Stimulated activated naive CD8-positive, alpha-beta T cell treated with anti-CD3 and anti-CD28 coated beads, Interleukin-15, amount 100 ng/mL, for 72 hours (primary cell): ENCODE measurements around the gene NDC1.

Source experiments
- ATAC-seq: fragments of 150-1000 bp; cut with Tn5 transposase; 2 replicates; pipeline ENCODE4 v1.10.0; 2021; ENCODE audit warnings: mild to moderate bottlenecking, moderate library complexity
- DNase-seq, 2 donors: peaks; one replicate each; pipeline ENCODE4 v3.0.0; 2021 to 2022
- H3K27ac Mint-ChIP-seq, 2 donors: one replicate each; pipeline ENCODE4 v1.8.0; 2022; ENCODE audit warnings: mild to moderate bottlenecking in 2 of 2, mixed read lengths in 2 of 2, moderate library complexity in 2 of 2
- H3K27me3 Mint-ChIP-seq: one replicate; pipeline ENCODE4 v1.8.0; 2022; ENCODE audit warnings: mixed read lengths
- H3K4me1 Mint-ChIP-seq: one replicate; pipeline ENCODE4 v1.8.0; 2022; ENCODE audit warnings: mild to moderate bottlenecking, mixed read lengths
- H3K4me3 Mint-ChIP-seq, 2 donors: one replicate each; pipeline ENCODE4 v1.8.0; 2022; ENCODE audit warnings: mild to moderate bottlenecking in 2 of 2, mixed read lengths in 2 of 2, moderate library complexity in 1 of 2
- H3K9me3 Mint-ChIP-seq, 2 donors: one replicate each; pipeline ENCODE4 v1.8.0; 2022; ENCODE audit warnings: mixed read lengths in 2 of 2

NDC1 gene

GRCh38 chr1:53804791-53805505 lies 33.1 kb downstream of the NDC1 start:
- ATAC-seq (no peak), DNase-seq (no peak)
- no peaks in the 10 kb centered on the region for H3K9me3 Mint-ChIP-seq
- no peak overlapping the region for H3K4me3 Mint-ChIP-seq
- H3K27ac Mint-ChIP-seq: no peak overlapping the region
- H3K27me3 Mint-ChIP-seq: no peaks in the 10 kb centered on the region
- H3K4me1 Mint-ChIP-seq: no peaks in the 10 kb centered on the region

GRCh38 chr1:53804181-53804580 lies 33.9 kb downstream of the NDC1 start:
- DNase-seq (no peak), ATAC-seq (no peak)
- Mint-ChIP-seq H3K4me3 (no peak overlapping the region), H3K27me3 (no peaks in the 10 kb centered on the region), H3K4me1 (no peaks in the 10 kb centered on the region), H3K9me3 (no peaks in the 10 kb centered on the region), H3K27ac (no peak overlapping the region)

- Mint-ChIP-seq H3K4me3 (no peak overlapping the region), H3K27ac (no peak overlapping the region), H3K27me3 (no peaks in the 10 kb centered on the region), H3K4me1 (no peaks in the 10 kb centered on the region), H3K9me3 (no peaks in the 10 kb centered on the region)
- DNase-seq: no peak
- ATAC-seq: no peak
These were observed 37.5 kb downstream of the NDC1 start for GRCh38 chr1:53800621-53801020.

DNA sequence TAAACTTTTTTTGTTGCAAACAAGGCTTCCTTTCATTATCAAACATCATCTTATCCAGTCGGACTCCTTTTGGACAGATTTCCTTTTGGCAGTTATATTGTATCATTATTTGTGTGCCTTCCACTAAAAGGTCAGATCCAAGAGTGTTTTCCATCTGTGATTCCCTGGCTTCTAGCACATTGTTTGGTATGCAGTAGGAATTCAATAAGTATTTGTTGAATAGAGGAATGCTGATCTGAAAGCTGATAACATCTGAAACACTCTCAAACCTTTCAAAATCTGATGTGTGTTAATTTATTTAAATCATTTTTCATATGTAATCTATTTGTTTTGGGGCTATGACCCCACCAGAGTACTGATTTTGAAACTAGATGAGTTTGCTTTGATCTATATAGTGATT lies 39.0 kb downstream of the NDC1 start:
- H3K4me3 Mint-ChIP-seq: no peak overlapping the region
- H3K27me3 Mint-ChIP-seq: no peaks in the 10 kb centered on the region
- no peaks in the 10 kb centered on the region for H3K9me3 Mint-ChIP-seq
- ATAC-seq (no peak), DNase-seq (no peak)
- H3K4me1 Mint-ChIP-seq: no peaks in the 10 kb centered on the region
- H3K27ac Mint-ChIP-seq: no peak overlapping the region

- DNase-seq: no peak
- H3K27me3 Mint-ChIP-seq: no peaks in the 10 kb centered on the region
- H3K27ac Mint-ChIP-seq: no peak overlapping the region
- no peaks in the 10 kb centered on the region for H3K9me3 Mint-ChIP-seq
- H3K4me3 Mint-ChIP-seq: no peak overlapping the region
- H3K4me1 Mint-ChIP-seq: no peaks in the 10 kb centered on the region
- ATAC-seq: no peak
These were observed 45.3 kb downstream of the NDC1 start for GRCh38 chr1:53792806-53793205.

GRCh38 chr1:53787655-53788054 lies 50.4 kb downstream of the NDC1 start:
- no peak for DNase-seq
- Mint-ChIP-seq H3K4me1 (peaks cover 10% of the 10 kb centered on the region), H3K27me3 (no peaks in the 10 kb centered on the region), H3K9me3 (no peaks in the 10 kb centered on the region), H3K27ac (no peak overlapping the region), H3K4me3 (no peak overlapping the region)
- ATAC-seq: no peak

GRCh38 chr1:53783056-53783455 lies 55.0 kb downstream of the NDC1 start:
- H3K9me3 Mint-ChIP-seq: no peaks in the 10 kb centered on the region
- H3K4me3 Mint-ChIP-seq: no peak overlapping the region
- DNase-seq: peak in 1 of 2 donors; percentile 39
- no peaks in the 10 kb centered on the region for H3K27me3 Mint-ChIP-seq
- H3K27ac Mint-ChIP-seq: no peak overlapping the region
- peak; percentile 100 for ATAC-seq
- peaks cover 10% of the 10 kb centered on the region for H3K4me1 Mint-ChIP-seq

- Mint-ChIP-seq H3K4me3 (no peak overlapping the region), H3K4me1 (peaks cover 10% of the 10 kb centered on the region), H3K27ac (peak overlapping the region in 1 of 2 donors; percentile 59), H3K27me3 (no peaks in the 10 kb centered on the region), H3K9me3 (no peaks in the 10 kb centered on the region)
- ATAC-seq (no peak), DNase-seq (no peak)
These were observed 56.4 kb downstream of the NDC1 start for GRCh38 chr1:53781654-53782053.

DNA sequence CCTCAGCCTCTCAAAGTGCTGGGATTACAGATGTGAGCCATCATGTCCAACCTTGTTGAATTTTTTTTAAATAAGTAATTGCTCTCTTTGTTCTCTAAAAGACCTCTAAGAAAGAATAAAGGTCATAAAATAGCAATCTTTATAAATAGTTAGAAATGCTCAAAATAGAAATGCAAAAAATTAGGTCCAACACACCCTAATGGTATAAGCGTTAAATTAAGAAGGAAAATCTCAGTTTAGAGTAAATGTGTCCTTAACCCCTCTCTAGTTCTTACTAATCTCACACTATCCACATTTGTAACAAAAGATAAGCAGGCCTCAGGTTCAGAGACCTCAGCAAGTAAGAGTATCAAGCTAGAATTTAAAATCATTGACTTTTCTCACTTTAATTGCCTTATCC lies 60.8 kb downstream of the NDC1 start:
- no peak for ATAC-seq
- H3K27me3 Mint-ChIP-seq: no peaks in the 10 kb centered on the region
- H3K4me3 Mint-ChIP-seq: no peak overlapping the region
- no peak for DNase-seq
- no peak overlapping the region for H3K27ac Mint-ChIP-seq
- no peaks in the 10 kb centered on the region for H3K9me3 Mint-ChIP-seq
- H3K4me1 Mint-ChIP-seq: no peaks in the 10 kb centered on the region

GRCh38 chr1:53771648-53772047 lies 66.4 kb downstream of the NDC1 start:
- Mint-ChIP-seq H3K27ac (peak overlapping the region in 1 of 2 donors; percentile 72), H3K27me3 (no peaks in the 10 kb centered on the region), H3K4me1 (peaks cover 12% of the 10 kb centered on the region), H3K4me3 (no peak overlapping the region), H3K9me3 (no peaks in the 10 kb centered on the region)
- ATAC-seq: no peak
- no peak for DNase-seq

DNA sequence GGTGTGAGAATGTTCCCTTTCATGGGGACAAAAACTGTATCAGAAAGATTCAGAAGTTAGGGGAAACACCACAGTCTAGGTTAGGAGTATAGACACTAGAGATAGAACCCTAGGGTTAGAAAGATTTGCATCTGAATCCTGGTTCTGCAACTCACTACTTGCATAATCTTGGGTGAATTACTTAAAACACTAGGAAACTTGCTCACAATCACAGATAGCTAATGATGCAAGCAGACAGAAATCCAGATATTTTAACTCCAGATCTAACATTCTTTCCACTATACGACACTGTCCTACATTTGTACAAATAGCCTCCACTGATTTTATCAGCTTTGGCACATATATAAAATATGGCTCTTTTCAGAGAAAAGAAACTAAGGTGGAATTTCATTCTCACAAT lies 68.3 kb downstream of the NDC1 start:
- Mint-ChIP-seq H3K27ac (no peak overlapping the region), H3K27me3 (no peaks in the 10 kb centered on the region)

DNA sequence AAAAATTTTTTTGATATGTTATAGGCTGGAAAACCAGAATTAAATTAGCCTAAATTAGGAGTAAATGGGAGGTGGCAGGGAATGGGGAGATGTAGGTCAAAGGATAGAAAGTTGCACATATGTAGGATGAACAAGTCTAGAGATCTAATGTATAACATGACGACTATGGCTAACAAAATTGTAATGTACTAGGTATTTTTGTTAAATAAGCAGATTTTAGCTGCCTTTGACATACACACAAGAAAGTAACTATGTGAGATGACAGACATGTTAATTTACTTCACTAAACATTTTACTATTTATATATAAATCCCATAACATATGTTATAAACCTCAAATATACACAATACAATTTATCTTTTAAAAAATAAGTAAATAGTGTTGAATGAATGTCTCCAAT lies 68.9 kb downstream of the NDC1 start:
- Mint-ChIP-seq H3K27ac (no peak overlapping the region), H3K9me3 (no peaks in the 10 kb centered on the region), H3K4me3 (no peak overlapping the region), H3K27me3 (no peaks in the 10 kb centered on the region), H3K4me1 (peaks cover 24% of the 10 kb centered on the region)
- no peak for DNase-seq
- ATAC-seq: no peak

More for the DNA sequence above, 68.3 kb downstream of the NDC1 start:
- Mint-ChIP-seq H3K4me1 (peaks cover 24% of the 10 kb centered on the region), H3K9me3 (no peaks in the 10 kb centered on the region), H3K4me3 (no peak overlapping the region)
- no peak for ATAC-seq
- DNase-seq: no peak

DNA sequence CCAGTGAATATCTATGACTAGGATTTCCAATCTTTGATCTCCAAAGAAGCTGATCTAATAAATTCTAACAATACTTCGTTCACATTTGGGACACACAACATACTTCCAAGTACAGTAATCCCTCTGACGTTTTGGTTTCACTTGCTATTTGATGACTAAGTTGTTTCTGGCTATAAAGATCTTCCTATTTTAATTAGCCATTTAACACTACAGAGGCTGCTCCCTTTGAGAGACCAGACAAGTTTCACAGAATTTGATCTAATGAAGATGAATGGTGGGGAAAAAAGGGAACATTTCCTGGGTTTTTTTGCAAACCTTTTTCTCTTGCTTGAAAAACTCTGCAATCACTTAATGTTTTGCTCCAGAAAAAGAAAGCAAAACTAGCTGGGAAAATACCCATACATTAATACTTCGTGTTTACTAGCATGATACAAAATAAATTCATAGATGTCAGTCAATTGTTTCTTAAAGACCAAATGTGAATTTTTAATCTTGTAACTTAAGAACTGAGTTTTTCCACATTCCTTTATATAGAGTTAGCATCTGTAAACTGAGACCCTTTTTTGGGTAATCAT lies 71.2 kb downstream of the NDC1 start:
- peaks cover 0 to 13% of the 10 kb centered on the region in 2 donors for H3K9me3 Mint-ChIP-seq
- ATAC-seq (no peak), DNase-seq (no peak)
- peak overlapping the region in 1 of 2 donors; percentile 80 for H3K27ac Mint-ChIP-seq
- H3K27me3 Mint-ChIP-seq: no peaks in the 10 kb centered on the region
- peaks cover 24% of the 10 kb centered on the region for H3K4me1 Mint-ChIP-seq
- H3K4me3 Mint-ChIP-seq: peak overlapping the region; percentile 33 to 45

DNA sequence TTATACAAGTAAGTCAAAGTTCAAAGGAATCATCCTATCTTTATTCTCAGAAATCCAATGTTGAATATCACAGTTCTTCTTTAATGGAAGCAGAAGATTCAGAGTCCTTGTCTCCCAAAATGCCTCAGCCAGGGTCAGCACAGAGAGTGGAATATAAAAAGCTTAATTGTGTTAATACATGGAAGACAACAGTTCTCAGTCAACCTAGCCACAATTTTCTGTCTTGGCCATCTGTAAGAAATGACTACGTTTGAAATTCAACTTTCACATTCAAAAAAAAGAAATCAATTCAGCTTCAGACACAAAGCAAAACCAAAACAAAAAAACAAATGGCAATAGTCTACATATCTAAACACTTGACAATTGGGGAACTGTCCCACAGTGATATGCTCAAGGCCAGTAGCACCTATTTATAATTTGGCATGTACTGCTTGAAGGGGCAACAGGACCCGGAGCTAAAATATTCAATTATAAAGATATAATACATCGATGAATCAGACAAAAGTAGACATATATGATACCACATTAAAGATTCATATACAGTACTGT lies 71.8 kb downstream of the NDC1 start:
- peaks cover 24% of the 10 kb centered on the region for H3K4me1 Mint-ChIP-seq
- H3K9me3 Mint-ChIP-seq: peaks cover 0 to 13% of the 10 kb centered on the region in 2 donors
- DNase-seq (no peak), ATAC-seq (no peak)
- no peak overlapping the region for H3K27ac Mint-ChIP-seq
- H3K27me3 Mint-ChIP-seq: no peaks in the 10 kb centered on the region
- no peak overlapping the region for H3K4me3 Mint-ChIP-seq

DNA sequence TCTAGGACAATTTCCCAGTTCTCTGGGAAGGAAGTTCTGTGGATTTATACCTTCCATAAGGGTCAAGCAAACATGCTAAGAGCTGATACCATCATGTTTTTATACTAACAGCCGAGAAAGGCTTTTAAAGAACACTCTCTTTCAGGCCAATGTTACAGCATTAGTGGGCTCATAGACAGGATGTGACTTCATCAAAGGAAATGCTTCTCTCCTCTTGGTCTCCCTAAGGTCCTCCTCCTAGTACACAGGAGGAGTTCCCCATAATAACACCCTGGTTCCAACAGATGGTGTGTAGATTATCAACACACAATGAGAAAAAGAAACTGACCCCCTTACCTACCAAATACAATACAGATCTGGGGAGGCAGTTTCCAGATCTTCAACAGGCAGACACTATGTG lies 72.4 kb downstream of the NDC1 start:
- peak; percentile 80 for ATAC-seq
- DNase-seq: no peak
- Mint-ChIP-seq H3K9me3 (peaks cover 0 to 13% of the 10 kb centered on the region in 2 donors), H3K4me3 (no peak overlapping the region), H3K27ac (no peak overlapping the region), H3K4me1 (peaks cover 24% of the 10 kb centered on the region), H3K27me3 (no peaks in the 10 kb centered on the region)

DNA sequence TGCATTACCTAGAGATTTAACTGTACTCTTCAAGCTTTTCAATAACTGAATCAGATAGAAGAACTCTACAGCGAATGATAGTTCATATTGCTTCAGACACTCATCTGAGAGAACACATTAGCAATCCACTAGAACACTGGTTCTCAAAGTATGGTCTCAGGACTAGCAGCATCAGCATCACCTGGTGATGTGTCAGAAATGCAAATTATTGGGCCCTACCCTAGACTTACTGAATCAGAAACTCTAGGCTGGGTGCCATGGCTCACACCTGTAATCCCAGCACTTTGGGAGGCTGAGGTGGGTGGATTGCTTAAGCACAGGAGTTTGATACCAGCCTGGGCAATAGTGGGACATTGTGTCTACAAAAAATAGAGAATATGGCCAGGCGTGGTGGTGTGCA lies 74.2 kb downstream of the NDC1 start:
- H3K27ac Mint-ChIP-seq: peak overlapping the region in 1 of 2 donors; percentile 91
- no peak for ATAC-seq
- H3K4me1 Mint-ChIP-seq: peaks cover 24% of the 10 kb centered on the region
- DNase-seq: no peak
- H3K9me3 Mint-ChIP-seq: peaks cover 0 to 13% of the 10 kb centered on the region in 2 donors
- H3K4me3 Mint-ChIP-seq: no peak overlapping the region
- no peaks in the 10 kb centered on the region for H3K27me3 Mint-ChIP-seq
